Measurements from ENCODE around the gene AURKB.

Gene AURKB

DNA sequence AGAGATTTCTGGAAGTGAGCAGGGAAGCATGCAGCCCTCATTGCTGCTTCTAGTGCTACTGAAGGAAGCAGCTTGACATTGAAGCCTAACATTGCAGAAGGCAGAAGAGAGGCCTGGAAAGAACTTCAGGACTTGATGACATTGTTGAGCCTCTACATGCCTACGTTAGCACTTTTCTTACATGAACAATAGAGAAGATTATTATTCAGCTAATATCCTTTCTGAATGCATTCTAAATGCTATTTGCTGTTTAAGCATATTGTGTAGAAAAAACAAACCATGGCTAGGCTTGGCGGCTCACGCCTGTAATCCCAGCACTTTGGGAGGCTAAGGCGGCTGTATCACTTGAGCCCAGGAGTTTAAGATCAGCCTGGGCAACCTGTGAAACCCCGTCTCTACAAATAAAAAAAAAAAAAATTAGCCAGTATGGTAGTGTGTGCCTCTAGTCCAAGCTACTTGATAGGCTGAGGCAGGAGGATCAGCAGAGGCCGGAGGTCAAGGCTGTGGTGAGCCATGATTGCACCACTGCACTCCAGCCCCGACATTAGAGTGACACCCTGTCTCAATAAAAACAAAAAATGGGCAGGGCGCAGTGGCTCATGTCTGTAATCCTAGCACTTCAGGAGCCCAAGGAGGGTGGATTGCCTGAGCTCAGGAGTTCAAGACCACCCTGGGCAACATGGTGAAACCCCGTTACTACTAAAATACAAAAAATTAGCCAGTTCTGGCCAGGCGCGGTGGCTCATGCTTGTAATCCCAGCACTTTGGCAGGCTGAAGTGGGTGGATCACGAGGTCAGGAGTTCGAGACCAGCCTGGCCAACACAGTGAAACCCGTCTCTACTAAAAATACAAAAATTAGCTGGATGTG, 2.2 kb upstream of the AURKB start:
- TF ChIP-seq ZFX (IDR thresholded peaks at IDR 0.05; ENCODE audit: borderline replicate concordance): no peak
- TF ChIP-seq, protein P1, sequence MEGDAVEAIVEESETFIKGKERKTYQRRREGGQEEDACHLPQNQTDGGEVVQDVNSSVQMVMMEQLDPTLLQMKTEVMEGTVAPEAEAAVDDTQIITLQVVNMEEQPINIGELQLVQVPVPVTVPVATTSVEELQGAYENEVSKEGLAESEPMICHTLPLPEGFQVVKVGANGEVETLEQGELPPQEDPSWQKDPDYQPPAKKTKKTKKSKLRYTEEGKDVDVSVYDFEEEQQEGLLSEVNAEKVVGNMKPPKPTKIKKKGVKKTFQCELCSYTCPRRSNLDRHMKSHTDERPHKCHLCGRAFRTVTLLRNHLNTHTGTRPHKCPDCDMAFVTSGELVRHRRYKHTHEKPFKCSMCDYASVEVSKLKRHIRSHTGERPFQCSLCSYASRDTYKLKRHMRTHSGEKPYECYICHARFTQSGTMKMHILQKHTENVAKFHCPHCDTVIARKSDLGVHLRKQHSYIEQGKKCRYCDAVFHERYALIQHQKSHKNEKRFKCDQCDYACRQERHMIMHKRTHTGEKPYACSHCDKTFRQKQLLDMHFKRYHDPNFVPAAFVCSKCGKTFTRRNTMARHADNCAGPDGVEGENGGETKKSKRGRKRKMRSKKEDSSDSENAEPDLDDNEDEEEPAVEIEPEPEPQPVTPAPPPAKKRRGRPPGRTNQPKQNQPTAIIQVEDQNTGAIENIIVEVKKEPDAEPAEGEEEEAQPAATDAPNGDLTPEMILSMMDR (IDR thresholded peaks at IDR 0.05): no peak
- peak overlapping the region; percentile 91 for H3K27ac ChIP-seq

GRCh38 chr17:8210761-8211458, 535 bp upstream of the AURKB start:
- H3K27ac ChIP-seq: peak overlapping the region; percentile 91
- TF ChIP-seq, protein P1 (IDR thresholded peaks at IDR 0.05): no peak
- TF ChIP-seq ZFX (IDR thresholded peaks at IDR 0.05; ENCODE audit: borderline replicate concordance): no peak

GRCh38 chr17:8206536-8206935, 3.8 kb downstream of the AURKB start:
- no peak for TF ChIP-seq ZFX (IDR thresholded peaks at IDR 0.05; ENCODE audit: borderline replicate concordance)
- TF ChIP-seq, protein P1 (IDR thresholded peaks at IDR 0.05): no peak
- H3K27ac ChIP-seq: no peak overlapping the region

- no peak overlapping the region for H3K27ac ChIP-seq
- TF ChIP-seq, protein P1 (IDR thresholded peaks at IDR 0.05): no peak
- no peak for TF ChIP-seq ZFX (IDR thresholded peaks at IDR 0.05; ENCODE audit: borderline replicate concordance)
These were observed 5.4 kb downstream of the AURKB start for GRCh38 chr17:8204761-8205555.

GRCh38 chr17:8192070-8192815, 18.1 kb downstream of the AURKB start:
- no peak for TF ChIP-seq ZFX (IDR thresholded peaks at IDR 0.05; ENCODE audit: borderline replicate concordance)
- TF ChIP-seq, protein P1 (IDR thresholded peaks at IDR 0.05): no peak
- H3K27ac ChIP-seq: peak overlapping the region; percentile 96

DNA sequence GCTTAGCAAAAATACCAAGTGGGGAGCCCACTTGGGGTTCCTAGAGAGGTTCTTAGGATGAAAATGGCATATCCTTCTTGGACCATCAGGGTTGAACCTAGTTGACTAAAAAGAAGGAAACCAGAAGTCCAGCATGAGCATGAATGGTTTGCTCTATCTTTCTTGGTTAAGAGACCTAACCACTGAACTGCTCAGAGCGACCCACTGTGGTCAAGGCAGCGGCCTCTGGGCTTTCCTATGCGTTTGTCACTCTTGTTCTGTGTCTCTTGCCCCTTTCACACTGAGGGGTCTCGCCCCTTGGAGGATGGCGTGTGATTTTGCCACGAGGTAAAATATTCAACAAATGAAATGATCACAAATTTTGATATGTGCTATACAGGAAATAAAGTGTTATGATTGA, 19.9 kb downstream of the AURKB start:
- TF ChIP-seq, protein P1 (IDR thresholded peaks at IDR 0.05): no peak
- no peak for TF ChIP-seq ZFX (IDR thresholded peaks at IDR 0.05; ENCODE audit: borderline replicate concordance)
- H3K27ac ChIP-seq: peak overlapping the region; percentile 96
